ENCODE data around the gene MYL7.

The MYL7 gene

GRCh38 chr7:44154703-44155102 lies 13.6 kb upstream of the MYL7 start:
- Histone ChIP-seq H3K9me3 (ENCODE audit: control insufficient read depth, low read length) (no peaks in the 10 kb centered on the region), H3K4me1 (peaks cover 14% of the 10 kb centered on the region), H3K4me2 (ENCODE audit: low read length) (no peak overlapping the region), H3K36me3 (ENCODE audit: control insufficient read depth, insufficient read depth, low read length) (no peaks in the 10 kb centered on the region), H3K79me2 (no peaks in the 10 kb centered on the region), H3K27ac (no peak overlapping the region), H3K9ac (no peak overlapping the region), H2AFZ (no peak overlapping the region), H3K27me3 (ENCODE audit: control insufficient read depth, insufficient read depth, low read length) (no peaks in the 10 kb centered on the region), H3K4me3 (ENCODE audit: low read depth, low read length) (no peak overlapping the region)
- no peak for TF ChIP-seq CTCF (IDR thresholded peaks at IDR 0.05)

DNA sequence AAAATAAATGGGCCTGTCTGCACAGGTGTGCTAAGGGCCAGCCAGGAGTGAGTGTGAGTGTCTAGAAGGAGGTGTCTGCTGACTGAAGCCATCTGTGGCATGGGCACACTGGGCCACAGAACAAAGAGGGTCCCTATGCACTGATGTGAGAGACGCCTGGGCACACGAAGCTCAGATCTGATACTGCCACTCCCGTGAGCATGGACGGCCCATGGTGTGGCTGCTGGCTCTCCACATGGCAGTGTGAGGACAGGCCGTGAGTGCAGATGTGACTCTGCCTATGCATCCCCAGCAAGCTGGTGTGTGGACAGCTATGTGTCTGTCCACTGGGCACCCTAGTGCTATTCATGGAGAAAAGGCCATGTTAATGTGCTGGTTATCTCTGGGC lies 12.8 kb upstream of the MYL7 start:
- Histone ChIP-seq H3K27me3 (ENCODE audit: control insufficient read depth, insufficient read depth, low read length) (no peaks in the 10 kb centered on the region), H2AFZ (peak overlapping the region; percentile 28), H3K9me3 (ENCODE audit: control insufficient read depth, low read length) (no peaks in the 10 kb centered on the region), H3K27ac (no peak overlapping the region), H3K4me2 (ENCODE audit: low read length) (no peak overlapping the region), H3K79me2 (no peaks in the 10 kb centered on the region), H3K4me3 (ENCODE audit: low read depth, low read length) (no peak overlapping the region), H3K36me3 (ENCODE audit: control insufficient read depth, insufficient read depth, low read length) (no peaks in the 10 kb centered on the region), H3K9ac (no peak overlapping the region), H3K4me1 (peaks cover 14% of the 10 kb centered on the region)
- no peak for TF ChIP-seq CTCF (IDR thresholded peaks at IDR 0.05)

DNA sequence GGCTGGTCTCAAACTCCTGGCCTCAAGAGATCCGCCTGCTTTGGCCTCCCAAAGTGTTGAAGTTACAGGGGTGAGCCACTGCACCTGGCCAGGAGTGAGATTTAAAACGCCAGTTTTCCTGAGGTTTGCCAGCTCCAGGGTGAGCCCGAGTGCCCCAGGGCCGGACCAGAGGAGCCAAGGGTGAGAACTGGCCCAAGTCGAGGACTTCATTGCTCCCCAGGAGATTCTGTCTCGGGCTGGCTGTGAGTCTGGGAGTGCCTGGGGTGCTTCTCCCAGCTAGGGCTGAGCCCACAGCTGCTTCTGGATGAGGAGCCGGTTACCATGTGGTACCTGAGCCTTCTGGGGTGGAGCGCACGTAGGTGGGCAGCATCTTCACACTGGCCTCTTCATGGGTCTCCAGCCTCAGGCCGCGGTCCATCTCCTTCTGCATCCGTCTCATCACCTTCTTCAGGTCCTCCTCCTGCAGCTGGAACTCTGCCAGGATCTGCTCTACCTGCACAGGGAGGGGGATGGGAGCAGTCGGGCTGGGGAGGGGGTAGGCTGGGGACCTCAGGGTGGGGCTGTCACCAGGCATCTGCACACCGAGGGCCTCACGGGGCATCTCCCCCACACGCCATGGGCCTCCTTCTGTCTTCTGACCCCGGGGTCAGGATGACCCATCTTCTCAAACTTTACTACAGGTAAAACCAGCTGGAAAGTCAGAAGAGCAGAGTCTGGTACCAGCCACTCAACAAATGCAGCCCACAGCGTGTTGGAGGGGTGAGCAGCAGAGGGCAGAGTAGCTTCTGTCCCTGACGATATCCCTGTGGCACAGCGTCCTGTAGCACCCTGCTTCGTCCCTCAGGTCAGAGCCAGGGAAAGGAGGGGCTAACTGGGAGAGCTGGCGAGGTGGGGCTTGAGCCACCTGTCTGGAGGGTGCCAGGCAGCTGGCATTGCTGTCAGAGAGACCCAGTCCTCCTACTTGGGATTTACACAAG lies 12.1 kb upstream of the MYL7 start:
- Histone ChIP-seq H3K9ac (no peak overlapping the region), H3K4me1 (peaks cover 14% of the 10 kb centered on the region), H3K79me2 (no peaks in the 10 kb centered on the region), H3K36me3 (ENCODE audit: control insufficient read depth, insufficient read depth, low read length) (no peaks in the 10 kb centered on the region), H3K27me3 (ENCODE audit: control insufficient read depth, insufficient read depth, low read length) (no peaks in the 10 kb centered on the region), H2AFZ (peak overlapping the region; percentile 28), H3K9me3 (ENCODE audit: control insufficient read depth, low read length) (no peaks in the 10 kb centered on the region), H3K4me3 (ENCODE audit: low read depth, low read length) (no peak overlapping the region), H3K4me2 (ENCODE audit: low read length) (no peak overlapping the region), H3K27ac (no peak overlapping the region)
- no peak for TF ChIP-seq CTCF (IDR thresholded peaks at IDR 0.05)

DNA sequence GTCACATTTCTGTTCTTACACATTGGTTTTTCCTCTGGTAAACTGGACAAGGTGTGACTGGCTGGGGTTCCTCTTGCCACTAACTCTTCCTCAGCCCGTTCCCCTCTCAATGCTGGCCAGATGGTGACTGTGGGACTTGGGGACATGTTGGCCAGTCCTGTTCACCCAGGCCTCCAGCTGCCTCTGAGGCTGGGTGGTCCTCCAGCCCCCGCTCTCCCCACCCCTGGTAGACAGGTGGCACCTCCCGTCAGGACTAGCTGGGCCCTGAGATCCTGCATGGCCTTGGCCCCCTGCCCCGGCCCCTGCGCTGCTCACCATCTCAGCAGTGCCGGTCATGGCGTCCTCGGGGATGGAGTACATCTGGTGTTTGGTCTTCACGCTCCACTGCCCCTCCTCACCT lies 10.8 kb upstream of the MYL7 start:
- Histone ChIP-seq H3K36me3 (ENCODE audit: control insufficient read depth, insufficient read depth, low read length) (no peaks in the 10 kb centered on the region), H3K4me1 (peaks cover 14% of the 10 kb centered on the region), H3K4me3 (ENCODE audit: low read depth, low read length) (no peak overlapping the region), H3K79me2 (no peaks in the 10 kb centered on the region), H3K4me2 (ENCODE audit: low read length) (no peak overlapping the region), H3K27ac (no peak overlapping the region), H3K9me3 (ENCODE audit: control insufficient read depth, low read length) (no peaks in the 10 kb centered on the region), H3K27me3 (ENCODE audit: control insufficient read depth, insufficient read depth, low read length) (no peaks in the 10 kb centered on the region), H2AFZ (no peak overlapping the region), H3K9ac (no peak overlapping the region)
- TF ChIP-seq CTCF (IDR thresholded peaks at IDR 0.05): no peak

All from parathyroid adenoma (tissue), 2 donors.